HEK293 (cell line): Measurements from ENCODE around the gene SYNJ2.

ENCODE experiments used
- AEBP2 ChIP-seq: fragments of 450-650 bp; formaldehyde crosslinking; IDR thresholded peaks from 2 replicates; pipeline ENCODE4 v1.5.1; 2016; ENCODE audit warnings: missing biosample characterization, missing genetic modification characterization, borderline replicate concordance
- ATF2 ChIP-seq: fragments of 450-650 bp; formaldehyde crosslinking; IDR thresholded peaks from 2 replicates; pipeline ENCODE4 v1.5.1; 2016; ENCODE audit warnings: missing biosample characterization, missing genetic modification characterization, low read depth
- BCL11B ChIP-seq: fragments of 450-650 bp; formaldehyde crosslinking; IDR thresholded peaks from 2 replicates; pipeline ENCODE4 v1.5.1; 2016; ENCODE audit warnings: low read depth, missing biosample characterization, missing genetic modification characterization
- EGR2 ChIP-seq: fragments of 450-650 bp; formaldehyde crosslinking; IDR thresholded peaks from 2 replicates; pipeline ENCODE4 v1.5.1; 2016; ENCODE audit warnings: low read depth, missing biosample characterization, missing genetic modification characterization
- FEZF1 ChIP-seq: fragments of 450-650 bp; formaldehyde crosslinking; IDR thresholded peaks from 2 replicates; pipeline ENCODE4 v1.5.1; 2016; ENCODE audit warnings: missing biosample characterization, missing genetic modification characterization
- GLIS1 ChIP-seq: fragments of 450-650 bp; formaldehyde crosslinking; IDR thresholded peaks from 2 replicates; pipeline ENCODE4 v1.5.1; 2016; ENCODE audit warnings: missing biosample characterization, missing genetic modification characterization
- HOXC10 ChIP-seq: sonication (generic); formaldehyde crosslinking; IDR thresholded peaks from 2 replicates; pipeline ENCODE4 v1.8.1; 2023; ENCODE audit warnings: mild to moderate bottlenecking, missing genetic modification reagents
- KLF10 ChIP-seq: fragments of 450-650 bp; IDR thresholded peaks from 2 replicates; pipeline ENCODE4 v1.5.1; 2018; ENCODE audit warnings: missing biosample characterization, mild to moderate bottlenecking, missing genetic modification characterization
- KLF7 ChIP-seq: fragments of 450-650 bp; formaldehyde crosslinking; IDR thresholded peaks from 2 replicates; pipeline ENCODE4 v1.5.1; 2016; ENCODE audit warnings: missing biosample characterization, missing genetic modification characterization, borderline replicate concordance
- KLF9 ChIP-seq: fragments of 450-650 bp; formaldehyde crosslinking; IDR thresholded peaks from 2 replicates; pipeline ENCODE4 v1.5.1; 2016; ENCODE audit warnings: missing biosample characterization, missing genetic modification characterization, low read depth
- OSR2 ChIP-seq: fragments of 450-650 bp; formaldehyde crosslinking; IDR thresholded peaks from 2 replicates; pipeline ENCODE4 v1.5.1; 2016; ENCODE audit warnings: missing biosample characterization, missing genetic modification characterization
- PRDM10 ChIP-seq: fragments of 450-650 bp; formaldehyde crosslinking; IDR thresholded peaks from 2 replicates; pipeline ENCODE4 v1.5.1; 2016; ENCODE audit warnings: missing biosample characterization, missing genetic modification characterization
- RBAK ChIP-seq: fragments of 450-650 bp; formaldehyde crosslinking; IDR thresholded peaks from 2 replicates; pipeline ENCODE4 v1.5.1; 2016; ENCODE audit warnings: missing biosample characterization, missing genetic modification characterization
- SCRT2 ChIP-seq: fragments of 450-650 bp; formaldehyde crosslinking; IDR thresholded peaks from 2 replicates; pipeline ENCODE4 v1.5.1; 2016; ENCODE audit warnings: missing biosample characterization, missing genetic modification characterization
- WT1 ChIP-seq: fragments of 450-650 bp; formaldehyde crosslinking; IDR thresholded peaks from 2 replicates; pipeline ENCODE4 v1.5.1; 2016; ENCODE audit warnings: missing biosample characterization, missing genetic modification characterization
- ZBTB21 ChIP-seq: fragments of 450-650 bp; formaldehyde crosslinking; IDR thresholded peaks from 2 replicates; pipeline ENCODE4 v1.5.1; 2017; ENCODE audit warnings: missing biosample characterization, missing genetic modification characterization
- ZFHX2 ChIP-seq: fragments of 450-650 bp; formaldehyde crosslinking; conservative IDR thresholded peaks from 2 replicates; pipeline ENCODE4 v1.5.1; 2016; ENCODE audit warnings: missing biosample characterization, missing genetic modification characterization
- ZNF133 ChIP-seq: fragments of 450-650 bp; formaldehyde crosslinking; IDR thresholded peaks from 2 replicates; pipeline ENCODE4 v1.5.1; 2016; ENCODE audit warnings: missing biosample characterization, missing genetic modification characterization
- ZNF148 ChIP-seq: fragments of 450-650 bp; formaldehyde crosslinking; IDR thresholded peaks from 2 replicates; pipeline ENCODE4 v1.5.0; 2017; ENCODE audit warnings: missing biosample characterization, missing genetic modification characterization, borderline replicate concordance
- ZNF274 ChIP-seq, 2 experiments: fragments of 200-500 bp in 1 of 2; fragments of 450-650 bp in 1 of 2; sonication (Bioruptor generic) in 1 of 2; formaldehyde crosslinking in 1 of 2; IDR thresholded peaks; 2 replicates each; pipeline versions ENCODE4 v1.5.1 to v1.6.1; 2014 to 2016; ENCODE audit warnings: borderline replicate concordance in 1 of 2, inconsistent platforms in 1 of 2, low read length in 1 of 2, missing biosample characterization in 1 of 2, missing genetic modification characterization in 1 of 2
- ZNF341 ChIP-seq: fragments of 450-650 bp; formaldehyde crosslinking; IDR thresholded peaks from 2 replicates; pipeline ENCODE4; 2016; ENCODE audit warnings: low read depth, missing biosample characterization, missing genetic modification characterization
- ZNF398 ChIP-seq: fragments of 450-650 bp; formaldehyde crosslinking; IDR thresholded peaks from 2 replicates; pipeline ENCODE4 v1.5.1; 2017; ENCODE audit warnings: missing biosample characterization, missing genetic modification characterization
- ZNF423 ChIP-seq: fragments of 450-650 bp; formaldehyde crosslinking; IDR thresholded peaks from 2 replicates; pipeline ENCODE4 v1.5.1; 2016; ENCODE audit warnings: missing biosample characterization, missing genetic modification characterization
- ZNF560 ChIP-seq: fragments of 450-650 bp; formaldehyde crosslinking; IDR thresholded peaks from 2 replicates; pipeline ENCODE4 v1.5.1; 2017; ENCODE audit warnings: missing biosample characterization, missing genetic modification characterization, borderline replicate concordance
- ZNF561 ChIP-seq: fragments of 450-650 bp; IDR thresholded peaks from 2 replicates; pipeline ENCODE4 v1.5.1; 2018; ENCODE audit warnings: missing biosample characterization, missing genetic modification characterization, borderline replicate concordance
- ZNF585B ChIP-seq: fragments of 450-650 bp; formaldehyde crosslinking; IDR thresholded peaks from 2 replicates; pipeline ENCODE4 v1.5.1; 2016; ENCODE audit warnings: missing biosample characterization, missing genetic modification characterization
- ZNF677 ChIP-seq: fragments of 450-650 bp; IDR thresholded peaks from 2 replicates; pipeline ENCODE4 v1.5.0; 2018; ENCODE audit warnings: missing biosample characterization, mild to moderate bottlenecking, missing genetic modification characterization, moderate library complexity
- ZNF768 ChIP-seq: fragments of 450-650 bp; formaldehyde crosslinking; IDR thresholded peaks from 2 replicates; pipeline ENCODE4 v1.5.1; 2018; ENCODE audit warnings: missing biosample characterization, mild to moderate bottlenecking, missing genetic modification characterization
- ZNF791 ChIP-seq: fragments of 450-650 bp; formaldehyde crosslinking; IDR thresholded peaks from 2 replicates; pipeline ENCODE4 v1.5.1; 2016; ENCODE audit warnings: missing biosample characterization, missing genetic modification characterization

Gene SYNJ2

GRCh38 chr6:157981395-157982101 lies at the start of gene SYNJ2 (continued):
- no peak for TF ChIP-seq ATF2 (tag by site-specific recombination)
- TF ChIP-seq WT1 = peak; percentile 76; the same call in 1 of the 2 replicates
- peak; percentile 70 for TF ChIP-seq GLIS1 (tag by site-specific recombination)
- TF ChIP-seq ZNF561 = peak; percentile 91; the same call in 1 of the 2 replicates
- TF ChIP-seq ZNF341 (tag by site-specific recombination) = peak; percentile 80
- TF ChIP-seq ZNF585B (tag by site-specific recombination) = no peak
- 0 out of 2 replicates have a peak, but pooled peaks have one; percentile 21 for TF ChIP-seq ZNF791
- no peak for TF ChIP-seq ZNF560 (tag by site-specific recombination)
- TF ChIP-seq ZFHX2 = peak; percentile 57
- TF ChIP-seq KLF9 (tag by site-specific recombination) = no peak; the same call in 1 of the 2 replicates
- no peak for TF ChIP-seq ZNF148
- no peak for TF ChIP-seq ZNF274 (IDR thresholded peaks at IDR 0.05; ENCODE audit: low read length)
- TF ChIP-seq ZNF274 (tag by site-specific recombination; IDR thresholded peaks at IDR 0.05; ENCODE audit: borderline replicate concordance) = no peak
- peak; percentile 78; the same call in 1 of the 2 replicates for TF ChIP-seq HOXC10
- TF ChIP-seq ZNF398 (tag by site-specific recombination) = peak; percentile 86
- TF ChIP-seq EGR2 (tag by site-specific recombination) = 0 out of 2 replicates have a peak, but pooled peaks have one; percentile 17
- no peak for TF ChIP-seq SCRT2 (tag by site-specific recombination)
- TF ChIP-seq ZNF133 (tag by site-specific recombination) = no peak
- TF ChIP-seq KLF10 = peak; percentile 70
- 0 out of 2 replicates have a peak, but pooled peaks have one; percentile 28 for TF ChIP-seq PRDM10
- no peak for TF ChIP-seq ZNF677 (tag by site-specific recombination)
- no peak for TF ChIP-seq AEBP2
- TF ChIP-seq FEZF1 (tag by site-specific recombination) = no peak
- TF ChIP-seq ZNF423 (tag by site-specific recombination) = no peak
- TF ChIP-seq ZBTB21 (tag by site-specific recombination) = no peak
- no peak for TF ChIP-seq RBAK (tag by site-specific recombination)
- no peak for TF ChIP-seq ZNF768 (tag by site-specific recombination)
- no peak for TF ChIP-seq BCL11B (tag by site-specific recombination)
- TF ChIP-seq OSR2 = no peak
- no peak for TF ChIP-seq KLF7 (tag by site-specific recombination)
